ENCODE results near the gene NLRP6.
A peak's percentile ranks its signal among the peaks of the same experiment; 100 is the strongest.

NLRP6 gene

DNA sequence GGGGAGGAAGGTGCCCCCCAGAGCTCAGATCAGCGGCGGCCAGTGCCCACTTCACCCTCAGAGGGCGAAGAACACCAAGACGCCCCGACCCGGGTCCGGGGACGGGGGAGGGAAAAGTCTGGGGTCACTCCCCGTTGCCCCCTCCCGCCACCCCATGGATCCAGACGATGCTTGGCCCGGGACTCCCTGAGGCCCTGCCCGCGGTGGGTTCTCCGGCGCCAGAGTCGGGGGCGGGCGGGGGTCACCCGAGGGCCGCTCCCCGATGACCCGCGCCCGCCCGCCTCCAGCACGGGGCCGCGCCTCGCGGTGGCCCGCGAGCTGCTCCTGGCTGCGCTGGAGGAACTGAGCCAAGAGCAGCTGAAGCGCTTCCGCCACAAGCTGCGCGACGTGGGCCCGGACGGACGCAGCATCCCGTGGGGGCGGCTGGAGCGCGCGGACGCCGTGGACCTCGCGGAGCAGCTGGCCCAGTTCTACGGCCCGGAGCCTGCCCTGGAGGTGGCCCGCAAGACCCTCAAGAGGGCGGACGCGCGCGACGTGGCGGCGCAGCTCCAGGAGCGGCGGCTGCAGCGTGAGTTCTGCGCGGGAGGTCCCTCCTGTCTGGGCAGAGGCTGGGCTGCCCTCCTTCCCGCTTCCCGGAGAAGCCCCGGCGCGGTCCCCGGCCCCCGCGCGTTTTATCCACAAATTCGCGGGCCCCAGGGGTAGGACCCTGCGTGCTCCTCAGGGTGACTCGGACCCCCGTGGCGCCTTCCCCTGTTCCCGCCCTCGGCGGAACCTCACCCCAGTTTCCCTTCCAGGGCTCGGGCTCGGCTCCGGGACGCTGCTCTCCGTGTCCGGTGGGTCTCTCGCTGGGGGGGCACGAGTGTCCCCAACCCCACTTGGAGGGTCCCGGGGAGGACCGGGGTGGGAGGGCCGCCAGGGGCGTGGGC, 1.1 kb downstream of the NLRP6 start:
- Histone ChIP-seq H3K27me3 (ENCODE audit: insufficient read depth, poor library complexity, severe bottlenecking) (peaks cover 67% of the 10 kb centered on the region), H3K4me3 (ENCODE audit: severe bottlenecking) (no peak overlapping the region), H3K36me3 (ENCODE audit: low read depth) (no peaks in the 10 kb centered on the region), H3K4me1 (ENCODE audit: insufficient read depth, poor library complexity, severe bottlenecking) (no peaks in the 10 kb centered on the region), H3K9me3 (ENCODE audit: severe bottlenecking) (peaks cover 9% of the 10 kb centered on the region), H3K27ac (ENCODE audit: poor library complexity, severe bottlenecking) (no peak overlapping the region)
- DNase-seq (ENCODE audit: low spot score): no peak
- ATAC-seq (ENCODE audit: low read depth): no peak
- TF ChIP-seq CTCF (IDR thresholded peaks at IDR 0.05; ENCODE audit: poor library complexity, severe bottlenecking): no peak

DNA sequence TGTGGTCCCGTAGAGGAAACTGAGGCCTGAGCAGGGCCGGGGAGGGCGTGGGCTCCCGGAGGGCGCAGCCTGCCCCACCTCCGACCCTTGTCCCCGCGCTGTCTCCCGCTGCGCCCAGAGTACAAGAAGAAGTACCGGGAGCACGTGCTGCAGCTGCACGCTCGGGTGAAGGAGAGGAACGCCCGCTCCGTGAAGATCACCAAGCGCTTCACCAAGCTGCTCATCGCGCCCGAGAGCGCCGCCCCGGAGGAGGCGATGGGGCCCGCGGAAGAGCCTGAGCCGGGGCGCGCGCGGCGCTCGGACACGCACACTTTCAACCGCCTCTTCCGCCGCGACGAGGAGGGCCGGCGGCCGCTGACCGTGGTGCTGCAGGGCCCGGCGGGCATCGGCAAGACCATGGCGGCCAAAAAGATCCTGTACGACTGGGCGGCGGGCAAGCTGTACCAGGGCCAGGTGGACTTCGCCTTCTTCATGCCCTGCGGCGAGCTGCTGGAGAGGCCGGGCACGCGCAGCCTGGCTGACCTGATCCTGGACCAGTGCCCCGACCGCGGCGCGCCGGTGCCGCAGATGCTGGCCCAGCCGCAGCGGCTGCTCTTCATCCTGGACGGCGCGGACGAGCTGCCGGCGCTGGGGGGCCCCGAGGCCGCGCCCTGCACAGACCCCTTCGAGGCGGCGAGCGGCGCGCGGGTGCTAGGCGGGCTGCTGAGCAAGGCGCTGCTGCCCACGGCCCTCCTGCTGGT, 1.9 kb downstream of the NLRP6 start:
- TF ChIP-seq CTCF (IDR thresholded peaks at IDR 0.05; ENCODE audit: poor library complexity, severe bottlenecking): no peak

DNA sequence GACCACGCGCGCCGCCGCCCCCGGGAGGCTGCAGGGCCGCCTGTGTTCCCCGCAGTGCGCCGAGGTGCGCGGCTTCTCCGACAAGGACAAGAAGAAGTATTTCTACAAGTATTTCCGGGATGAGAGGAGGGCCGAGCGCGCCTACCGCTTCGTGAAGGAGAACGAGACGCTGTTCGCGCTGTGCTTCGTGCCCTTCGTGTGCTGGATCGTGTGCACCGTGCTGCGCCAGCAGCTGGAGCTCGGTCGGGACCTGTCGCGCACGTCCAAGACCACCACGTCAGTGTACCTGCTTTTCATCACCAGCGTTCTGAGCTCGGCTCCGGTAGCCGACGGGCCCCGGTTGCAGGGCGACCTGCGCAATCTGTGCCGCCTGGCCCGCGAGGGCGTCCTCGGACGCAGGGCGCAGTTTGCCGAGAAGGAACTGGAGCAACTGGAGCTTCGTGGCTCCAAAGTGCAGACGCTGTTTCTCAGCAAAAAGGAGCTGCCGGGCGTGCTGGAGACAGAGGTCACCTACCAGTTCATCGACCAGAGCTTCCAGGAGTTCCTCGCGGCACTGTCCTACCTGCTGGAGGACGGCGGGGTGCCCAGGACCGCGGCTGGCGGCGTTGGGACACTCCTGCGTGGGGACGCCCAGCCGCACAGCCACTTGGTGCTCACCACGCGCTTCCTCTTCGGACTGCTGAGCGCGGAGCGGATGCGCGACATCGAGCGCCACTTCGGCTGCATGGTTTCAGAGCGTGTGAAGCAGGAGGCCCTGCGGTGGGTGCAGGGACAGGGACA, 2.7 kb downstream of the NLRP6 start:
- DNase-seq (ENCODE audit: low spot score) (peak; percentile 57), ATAC-seq (ENCODE audit: low read depth) (peak; percentile 14; the same call in 1 of the 3 replicates)
- TF ChIP-seq CTCF (IDR thresholded peaks at IDR 0.05; ENCODE audit: poor library complexity, severe bottlenecking): no peak
- peaks cover 9% of the 10 kb centered on the region for H3K9me3 ChIP-seq (ENCODE audit: severe bottlenecking)
- H3K27me3 ChIP-seq (ENCODE audit: insufficient read depth, poor library complexity, severe bottlenecking): peaks cover 62% of the 10 kb centered on the region
- H3K4me3 ChIP-seq (ENCODE audit: severe bottlenecking): no peak overlapping the region
- no peak overlapping the region for H3K27ac ChIP-seq (ENCODE audit: poor library complexity, severe bottlenecking)
- H3K4me1 ChIP-seq (ENCODE audit: insufficient read depth, poor library complexity, severe bottlenecking): no peaks in the 10 kb centered on the region
- no peaks in the 10 kb centered on the region for H3K36me3 ChIP-seq (ENCODE audit: low read depth)

More for the DNA sequence above, 1.9 kb downstream of the NLRP6 start:
- Histone ChIP-seq H3K9me3 (ENCODE audit: severe bottlenecking) (peaks cover 9% of the 10 kb centered on the region), H3K4me1 (ENCODE audit: insufficient read depth, poor library complexity, severe bottlenecking) (no peaks in the 10 kb centered on the region), H3K27ac (ENCODE audit: poor library complexity, severe bottlenecking) (no peak overlapping the region), H3K27me3 (ENCODE audit: insufficient read depth, poor library complexity, severe bottlenecking) (peaks cover 66% of the 10 kb centered on the region), H3K4me3 (ENCODE audit: severe bottlenecking) (no peak overlapping the region), H3K36me3 (ENCODE audit: low read depth) (no peaks in the 10 kb centered on the region)
- ATAC-seq (ENCODE audit: low read depth) (peak; percentile 30; the same call in 1 of the 3 replicates), DNase-seq (ENCODE audit: low spot score) (no peak)

DNA sequence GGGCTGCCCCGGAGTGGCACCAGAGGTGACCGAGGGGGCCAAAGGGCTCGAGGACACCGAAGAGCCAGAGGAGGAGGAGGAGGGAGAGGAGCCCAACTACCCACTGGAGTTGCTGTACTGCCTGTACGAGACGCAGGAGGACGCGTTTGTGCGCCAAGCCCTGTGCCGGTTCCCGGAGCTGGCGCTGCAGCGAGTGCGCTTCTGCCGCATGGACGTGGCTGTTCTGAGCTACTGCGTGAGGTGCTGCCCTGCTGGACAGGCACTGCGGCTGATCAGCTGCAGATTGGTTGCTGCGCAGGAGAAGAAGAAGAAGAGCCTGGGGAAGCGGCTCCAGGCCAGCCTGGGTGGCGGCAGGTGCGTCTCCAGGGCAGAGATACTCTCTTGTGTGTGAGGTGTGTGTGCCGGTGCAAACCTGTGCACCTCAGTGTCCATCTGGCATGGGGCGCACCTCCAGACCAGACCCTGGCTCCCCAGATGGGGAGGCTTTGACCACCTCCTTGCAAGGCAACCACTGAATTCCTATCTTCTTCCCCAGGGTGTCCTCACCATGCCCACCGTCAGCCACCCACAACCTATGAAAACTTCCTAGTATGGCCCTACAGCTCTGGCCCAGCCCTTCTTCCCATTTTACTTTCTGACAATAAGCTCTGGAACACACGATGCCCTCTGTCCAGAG, 3.4 kb downstream of the NLRP6 start:
- Histone ChIP-seq H3K4me1 (ENCODE audit: insufficient read depth, poor library complexity, severe bottlenecking) (no peaks in the 10 kb centered on the region), H3K27ac (ENCODE audit: poor library complexity, severe bottlenecking) (no peak overlapping the region), H3K9me3 (ENCODE audit: severe bottlenecking) (peaks cover 2% of the 10 kb centered on the region), H3K27me3 (ENCODE audit: insufficient read depth, poor library complexity, severe bottlenecking) (peaks cover 56% of the 10 kb centered on the region), H3K4me3 (ENCODE audit: severe bottlenecking) (no peak overlapping the region), H3K36me3 (ENCODE audit: low read depth) (no peaks in the 10 kb centered on the region)
- TF ChIP-seq CTCF (IDR thresholded peaks at IDR 0.05; ENCODE audit: poor library complexity, severe bottlenecking): no peak
- ATAC-seq (ENCODE audit: low read depth): no peak
- DNase-seq (ENCODE audit: low spot score): no peak

Measured in RWPE2 (cell line).